OCI-M1 (cell line): ENCODE measurements around the gene TRIM13.
A peak's percentile ranks its signal among the peaks of the same experiment; 100 is the strongest.
"Not testable (repeated sequence)": the region's sequence is repeated elsewhere in the genome, so short reads cannot be mapped to it uniquely, and the experiment has no call there.

ENCODE experiments used
- DNase-seq: peaks from one replicate; lab custom pipeline; 2025; lab: John Stamatoyannopoulos, UW

TRIM13 gene, protein sequence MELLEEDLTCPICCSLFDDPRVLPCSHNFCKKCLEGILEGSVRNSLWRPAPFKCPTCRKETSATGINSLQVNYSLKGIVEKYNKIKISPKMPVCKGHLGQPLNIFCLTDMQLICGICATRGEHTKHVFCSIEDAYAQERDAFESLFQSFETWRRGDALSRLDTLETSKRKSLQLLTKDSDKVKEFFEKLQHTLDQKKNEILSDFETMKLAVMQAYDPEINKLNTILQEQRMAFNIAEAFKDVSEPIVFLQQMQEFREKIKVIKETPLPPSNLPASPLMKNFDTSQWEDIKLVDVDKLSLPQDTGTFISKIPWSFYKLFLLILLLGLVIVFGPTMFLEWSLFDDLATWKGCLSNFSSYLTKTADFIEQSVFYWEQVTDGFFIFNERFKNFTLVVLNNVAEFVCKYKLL

GRCh38 chr13:49996951-49997895 is at the start of gene TRIM13:
TRIM13 (plus strand) TSS chr13:49997042; CDS start chr13:50011941, 14,899 bp downstream.
- peak; percentile 93 for DNase-seq

- DNase-seq: not testable (repeated sequence)
Observed at GRCh38 chr13:49948777-49949270, 48.0 kb upstream of the TRIM13 start.

- no peak for DNase-seq
Observed at GRCh38 chr13:49951754-49952535, 44.9 kb upstream of the TRIM13 start.

- no peak for DNase-seq
Observed at GRCh38 chr13:49953560-49953959, 43.3 kb upstream of the TRIM13 start.

GRCh38 chr13:49954674-49955455 is 42.0 kb upstream of the TRIM13 start:
- no peak for DNase-seq

- no peak for DNase-seq
Observed at GRCh38 chr13:49956131-49956530, 40.7 kb upstream of the TRIM13 start.

DNA sequence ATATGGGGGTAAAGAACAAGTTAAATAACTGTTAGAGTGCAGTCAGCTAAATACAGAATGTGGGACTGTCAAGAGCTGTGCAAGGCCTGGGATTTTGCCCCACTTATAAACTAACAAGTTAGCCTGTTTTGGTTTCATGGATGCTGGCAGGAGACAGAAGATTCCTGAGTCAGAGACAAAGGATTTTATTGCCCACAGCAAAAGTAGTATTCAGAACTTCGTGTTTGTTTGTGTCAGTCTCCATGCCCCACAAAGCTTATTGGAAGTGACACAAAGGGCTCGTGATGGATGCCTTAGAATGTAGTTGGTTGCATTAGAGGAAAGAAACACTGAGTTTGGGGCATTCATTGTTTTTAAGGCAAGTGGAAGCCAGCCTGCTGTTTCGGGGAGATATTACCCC is 38.5 kb upstream of the TRIM13 start:
- DNase-seq: no peak

- no peak for DNase-seq
Observed at GRCh38 chr13:49967456-49967855, 29.4 kb upstream of the TRIM13 start.

- DNase-seq: no peak
Observed at GRCh38 chr13:49972709-49973108, 24.1 kb upstream of the TRIM13 start.

GRCh38 chr13:49975826-49976225 is 21.0 kb upstream of the TRIM13 start:
- peak; percentile 43 for DNase-seq

GRCh38 chr13:49976314-49977258 is 20.3 kb upstream of the TRIM13 start:
- peak; percentile 85 for DNase-seq

GRCh38 chr13:49977992-49978391 is 18.9 kb upstream of the TRIM13 start:
- peak; percentile 20 for DNase-seq

GRCh38 chr13:49980266-49980665 is 16.6 kb upstream of the TRIM13 start:
- peak; percentile 18 for DNase-seq

DNA sequence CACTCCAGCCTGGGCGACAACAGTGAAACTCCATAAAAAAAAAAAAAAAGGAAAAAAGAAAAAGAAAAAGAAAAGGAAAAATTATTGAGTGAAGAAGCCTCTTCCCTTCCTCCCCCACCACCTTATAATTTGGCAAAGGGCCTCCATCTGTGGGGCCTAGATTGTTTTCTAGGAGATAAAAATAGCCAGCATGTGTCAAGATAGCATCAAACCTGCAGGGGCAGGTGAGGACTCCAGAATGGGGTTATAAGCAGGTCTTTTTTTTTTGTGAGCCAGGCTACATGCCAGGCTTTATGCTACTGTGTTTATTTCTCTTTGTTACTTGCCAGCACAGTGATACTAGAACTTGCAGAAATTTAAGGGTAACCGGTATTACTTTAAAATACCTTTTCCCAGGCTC is 11.7 kb upstream of the TRIM13 start:
- DNase-seq: no peak

DNA sequence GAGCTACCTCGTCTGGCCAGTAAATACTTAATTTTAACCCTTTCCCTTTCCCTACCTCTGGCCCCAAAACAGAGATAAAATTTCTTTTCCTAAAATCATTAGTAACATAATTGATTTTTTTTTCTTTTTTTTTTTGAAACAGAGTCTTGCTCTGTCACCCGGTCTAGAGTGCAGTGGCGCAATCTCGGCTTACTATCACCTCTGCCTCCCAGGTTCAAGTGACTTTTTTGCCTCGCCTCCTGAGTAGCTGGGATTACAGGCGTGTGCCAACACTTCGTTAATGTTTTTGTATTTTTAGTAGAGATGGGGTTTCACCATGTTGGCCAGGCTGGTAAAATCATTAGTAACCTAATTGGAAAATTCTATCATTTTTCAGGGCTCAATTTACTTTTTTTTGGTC is 10.4 kb upstream of the TRIM13 start:
- no peak for DNase-seq

DNA sequence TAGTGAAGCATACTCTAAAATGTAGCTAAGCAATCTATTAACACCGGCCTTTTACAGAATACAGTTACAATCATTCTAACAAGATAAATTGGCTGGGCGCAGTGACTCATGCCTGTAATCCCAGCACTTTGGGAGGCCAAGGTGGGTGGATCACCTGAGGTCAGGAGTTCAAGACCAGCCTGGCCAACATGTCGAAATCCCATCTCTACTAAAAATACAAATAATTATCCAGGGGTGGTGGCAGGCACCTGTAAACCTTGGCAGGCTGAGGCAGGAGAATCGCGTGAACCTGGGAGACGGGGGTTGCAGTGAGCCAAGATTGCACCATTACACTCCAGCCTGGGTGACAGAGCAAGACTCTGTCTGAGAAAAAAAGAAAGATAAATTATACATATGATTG is 6.2 kb upstream of the TRIM13 start:
- not testable (repeated sequence) for DNase-seq

DNA sequence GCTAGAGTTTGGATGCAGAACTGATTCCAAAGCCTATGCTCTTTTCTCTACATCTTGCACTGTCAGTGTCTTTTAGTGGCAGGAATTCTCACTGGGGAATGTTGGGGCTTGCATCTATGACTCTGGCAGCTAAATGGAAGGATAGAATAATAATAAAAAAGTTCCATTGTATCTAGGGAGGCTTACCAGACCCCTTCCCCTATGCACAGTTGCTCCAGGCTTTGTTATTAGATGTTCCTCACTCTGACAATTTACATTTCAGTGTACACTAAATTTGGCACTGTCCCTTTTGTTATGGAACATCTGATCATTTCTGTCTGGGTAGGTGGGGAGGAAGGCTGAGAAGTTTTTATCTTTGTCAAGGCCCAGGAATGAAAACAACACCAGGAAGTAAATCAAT is 3.7 kb upstream of the TRIM13 start:
- DNase-seq: no peak

- DNase-seq: no peak
Observed at GRCh38 chr13:49993666-49994065, 3.2 kb upstream of the TRIM13 start.

DNA sequence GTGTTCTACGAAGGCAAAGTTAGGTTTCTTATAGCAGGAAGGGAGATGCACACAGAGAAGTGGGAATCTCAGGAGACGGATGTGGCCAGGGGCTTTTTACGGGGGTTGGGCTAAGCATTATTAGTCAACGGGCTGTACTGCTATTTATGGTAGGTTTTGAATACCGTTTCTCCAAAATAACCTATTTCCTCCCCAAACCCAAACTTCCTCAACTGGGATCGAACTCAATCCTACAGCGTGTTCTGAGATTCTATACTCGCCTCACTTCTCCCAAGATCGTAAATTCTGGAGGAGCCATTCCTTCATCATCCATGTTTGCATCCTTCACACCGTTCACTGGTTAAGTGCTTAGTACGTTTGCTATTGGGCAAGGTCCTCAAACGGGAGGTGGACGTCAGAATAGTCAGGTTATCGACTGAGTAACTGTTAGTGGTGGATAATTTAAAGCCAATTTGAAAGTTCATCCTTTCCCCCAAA is 1.2 kb upstream of the TRIM13 start:
- DNase-seq: no peak
